Renal cortex interstitium (tissue), 3 donors: ENCODE data around the gene HTR2A. TPM values are rescaled to one million over a fixed set of nuclear protein-coding genes. Genes with fewer than 3 reads are reported as not detected.

Experiments
- polyA plus RNA-seq, 3 donors: library from polyadenylated mRNA; unstranded; fragments of 120-200 nt; gene quantifications; one replicate each; pipeline ENCODE4 v1.2.1, GENCODE V29; 2013; ENCODE audit not compliant: insufficient read length in 3 of 3

HTR2A gene
- polyA plus RNA-seq, 3 donors, result 0.61 to 0.72 (median 0.65) TPM

Other genes with a start within 250 kb of the HTR2A start
- 100 to 1,000 TPM; 212 to 277 (median 238) TPM for gene ESD, start 99.9 kb downstream of the HTR2A start, polyA plus RNA-seq